SK-N-SH (cell line): Measurements from ENCODE around the gene KCNG3. TPM values are rescaled to one million over a fixed set of nuclear protein-coding genes. Genes with fewer than 3 reads are reported as not detected.

Source experiments
- CTCF ChIA-PET: fragments of 300-600, 350-600 bp; formaldehyde crosslinking; extraction: SDS; loops from one replicate; lab custom pipeline; 2021; lab: Yijun Ruan, JAX
- POLR2A ChIA-PET: fragments of 350-600 bp; sonication (Branson Sonifier 250); formaldehyde crosslinking; extraction: SDS; loops from one replicate; lab custom pipeline; 2020; ENCODE audit warnings: antibody characterized with exemption, inconsistent platforms; lab: Yijun Ruan, JAX
- DNase-seq: peaks from one replicate; pipeline ENCODE4 v3.0.0; 2012
- H2AFZ ChIP-seq: fragments of 200-600 bp; sonication (generic); 2 replicates; pipeline ENCODE4 v1.8.1; 2016; ENCODE audit warnings: antibody characterized with exemption, mild to moderate bottlenecking, low read depth
- H3F3A ChIP-seq: fragments of 200-600 bp; sonication (generic); replicated peaks from 2 replicates; pipeline ENCODE3; 2016; ENCODE audit warnings: antibody characterized with exemption, mild to moderate bottlenecking; ENCODE audit not compliant: insufficient read depth
- H3K27ac ChIP-seq, 2 experiments: fragments of 200-500 bp in 1 of 2; fragments of 200-600 bp in 1 of 2; sonication (Bioruptor generic) in 1 of 2; sonication (generic), shearing (Covaris generic) in 1 of 2; 2 replicates each; pipeline versions ENCODE4 v1.5.1 to v1.6.1; 2014 to 2016; ENCODE audit warnings: low read depth in 2 of 2, inconsistent platforms in 1 of 2, low read length in 1 of 2, mild to moderate bottlenecking in 1 of 2, mixed read lengths in 1 of 2
- H3K27me3 ChIP-seq: fragments of 200-600 bp; sonication (generic), shearing (Covaris generic); 2 replicates; pipeline ENCODE4 v1.6.1; 2016; ENCODE audit warnings: mixed run types; ENCODE audit not compliant: insufficient read depth
- H3K36me3 ChIP-seq, 2 experiments: fragments of 200-500 bp in 1 of 2; fragments of 200-600 bp in 1 of 2; sonication (Bioruptor generic) in 1 of 2; sonication (generic) in 1 of 2; replicated peaks in 1 of 2; 2 replicates each; pipeline versions ENCODE3 to v1.5.1; 2014 to 2016; ENCODE audit warnings: low read length in 1 of 2, mild to moderate bottlenecking in 1 of 2; ENCODE audit not compliant: insufficient read depth in 2 of 2, control insufficient read depth in 1 of 2
- H3K4me1 ChIP-seq, 2 experiments: fragments of 200-500 bp in 1 of 2; fragments of 200-600 bp in 1 of 2; sonication (Bioruptor generic) in 1 of 2; sonication (generic), shearing (Covaris generic) in 1 of 2; 2 replicates each; pipeline versions ENCODE4 v1.5.1 to v1.6.1; 2014 to 2016; ENCODE audit warnings: low read depth in 1 of 2, low read length in 1 of 2, mixed run types in 1 of 2; ENCODE audit not compliant: insufficient read depth in 2 of 2, control insufficient read depth in 1 of 2
- H3K4me2 ChIP-seq: fragments of 200-600 bp; sonication (generic), shearing (Covaris generic); 2 replicates; pipeline ENCODE4 v1.6.1; 2017; ENCODE audit warnings: mixed run types
- H3K4me3 ChIP-seq, 2 experiments: fragments of 200-500 bp in 1 of 2; fragments of 200-600 bp in 1 of 2; sonication (Bioruptor generic) in 1 of 2; sonication (generic), shearing (Covaris generic) in 1 of 2; 2 replicates each; pipeline versions ENCODE4 v1.5.1 to v1.8.1; 2014 to 2016; ENCODE audit warnings: low read depth in 2 of 2, inconsistent platforms in 1 of 2, low read length in 1 of 2, mild to moderate bottlenecking in 1 of 2, mixed read lengths in 1 of 2, moderate library complexity in 1 of 2
- H3K79me2 ChIP-seq: fragments of 200-600 bp; sonication (generic); 2 replicates; pipeline ENCODE4 v1.8.1; 2017; ENCODE audit warnings: mild to moderate bottlenecking; ENCODE audit not compliant: insufficient read depth
- H3K9ac ChIP-seq: fragments of 200-600 bp; sonication (generic); 2 replicates; pipeline ENCODE4 v1.6.1; 2017; ENCODE audit warnings: mixed run types
- H3K9me2 ChIP-seq: fragments of 200-600 bp; sonication (generic); 2 replicates; pipeline ENCODE4 v1.6.1; 2017; ENCODE audit warnings: mixed run types
- H3K9me3 ChIP-seq: fragments of 200-600 bp; sonication (generic); 2 replicates; pipeline ENCODE4 v1.6.1; 2017; ENCODE audit warnings: mixed run types, mild to moderate bottlenecking, moderate library complexity
- H4K20me1 ChIP-seq: fragments of 200-600 bp; sonication (generic); 2 replicates; pipeline ENCODE4 v1.6.1; 2017; ENCODE audit warnings: mild to moderate bottlenecking, mixed run types; ENCODE audit not compliant: insufficient read depth
- CHD2 ChIP-seq: fragments of 150-350 bp; IDR thresholded peaks from 2 replicates; pipeline ENCODE4 v1.6.1; 2018; ENCODE audit warnings: low read length; ENCODE audit not compliant: partially characterized antibody
- FOSL2 ChIP-seq: IDR thresholded peaks from 2 replicates; pipeline ENCODE4 v1.4.0; 2012; ENCODE audit warnings: low read depth, mild to moderate bottlenecking, moderate library complexity, borderline replicate concordance
- GABPA ChIP-seq: IDR thresholded peaks from 2 replicates; pipeline ENCODE4 v1.4.0; 2012; ENCODE audit warnings: low read depth, mild to moderate bottlenecking
- NFIC ChIP-seq: IDR thresholded peaks from 2 replicates; pipeline ENCODE4 v1.4.0; 2012; ENCODE audit warnings: borderline replicate concordance
- NRF1 ChIP-seq: IDR thresholded peaks from 2 replicates; pipeline ENCODE4 v1.6.1; 2012; ENCODE audit warnings: low read depth, mild to moderate bottlenecking, low read length
- REST ChIP-seq: IDR thresholded peaks from 2 replicates; pipeline ENCODE4 v1.6.1; 2012; ENCODE audit warnings: mild to moderate bottlenecking, low read depth, low read length, moderate library complexity
- TAF1 ChIP-seq: IDR thresholded peaks from 2 replicates; pipeline ENCODE4 v1.6.1; 2012; ENCODE audit warnings: low read depth, mild to moderate bottlenecking, low read length, moderate library complexity, borderline replicate concordance
- TEAD4 ChIP-seq: IDR thresholded peaks from 2 replicates; pipeline ENCODE4 v1.4.0; 2012; ENCODE audit warnings: mild to moderate bottlenecking, borderline replicate concordance; ENCODE audit not compliant: insufficient read depth
- WGBS: methylation state at CpG from one replicate; pipeline ENCODE4 v1.1.6; 2017; ENCODE audit warnings: low lambda C conversion rate; 5-methylcytosine and 5-hydroxymethylcytosine counted together
- polyA plus RNA-seq, 3 experiments: library from polyadenylated mRNA; depleted of rRNA; stranded (reverse); fragments of >200 nt; gene quantifications; 2 replicates each; pipeline ENCODE4 v1.2.3, GENCODE V29; 2012
- TF ChIP-seq, protein P1 (sequence below): IDR thresholded peaks from 2 replicates; pipeline ENCODE4; 2012

KCNG3 gene
- polyA plus RNA-seq, 1 of the 3 experiments (the other 2 are of a cell fraction): 0.03 TPM

DNA sequence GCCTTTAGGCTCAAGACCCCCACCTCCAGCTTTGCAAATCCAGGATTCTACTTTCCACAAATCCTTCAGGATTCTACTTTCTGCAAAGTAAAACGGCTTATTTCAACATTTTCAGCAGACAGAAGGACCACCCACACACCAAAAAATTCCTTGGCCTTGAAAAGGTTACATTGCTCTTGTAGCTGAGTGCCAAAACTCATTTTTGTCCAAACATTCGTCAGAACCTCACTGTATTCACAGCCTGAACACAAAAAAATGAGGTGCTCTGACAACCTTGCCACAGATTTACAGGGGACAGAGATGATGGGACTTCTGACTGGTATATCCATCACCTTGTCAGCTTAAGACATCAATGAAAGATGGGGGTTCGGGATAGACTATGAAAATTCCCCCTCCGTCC is 69.7 kb downstream of the KCNG3 start (continued):
- TF ChIP-seq TAF1 (no peak), FOSL2 (no peak), NRF1 (no peak), REST (no peak)
- TF ChIP-seq, protein P1, sequence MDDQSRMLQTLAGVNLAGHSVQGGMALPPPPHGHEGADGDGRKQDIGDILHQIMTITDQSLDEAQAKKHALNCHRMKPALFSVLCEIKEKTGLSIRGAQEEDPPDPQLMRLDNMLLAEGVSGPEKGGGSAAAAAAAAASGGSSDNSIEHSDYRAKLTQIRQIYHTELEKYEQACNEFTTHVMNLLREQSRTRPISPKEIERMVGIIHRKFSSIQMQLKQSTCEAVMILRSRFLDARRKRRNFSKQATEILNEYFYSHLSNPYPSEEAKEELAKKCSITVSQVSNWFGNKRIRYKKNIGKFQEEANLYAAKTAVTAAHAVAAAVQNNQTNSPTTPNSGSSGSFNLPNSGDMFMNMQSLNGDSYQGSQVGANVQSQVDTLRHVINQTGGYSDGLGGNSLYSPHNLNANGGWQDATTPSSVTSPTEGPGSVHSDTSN: no peak

- Histone ChIP-seq H4K20me1 (no peaks in the 10 kb centered on the region), H2AFZ (no peak overlapping the region), H3K27ac (peak overlapping the region in 1 of 2 experiments; percentile 90; a peak in 2 of 4 replicates), H3K9me2 (no peaks in the 10 kb centered on the region), H3K27me3 (no peaks in the 10 kb centered on the region), H3F3A (peaks cover 15% of the 10 kb centered on the region), H3K4me3 (no peak overlapping the region), H3K9me3 (no peaks in the 10 kb centered on the region), H3K4me2 (no peak overlapping the region), H3K9ac (no peak overlapping the region), H3K79me2 (no peaks in the 10 kb centered on the region), H3K4me1 (peaks cover 0 to 8% of the 10 kb centered on the region in 2 experiments; a peak in 1 of 4 replicates), H3K36me3 (no peaks in the 10 kb centered on the region)
- ChIA-PET CTCF (interaction anchor here (0.6 to 1.0 kb wide), 2 partner anchors 17 to 259 kb away, joined by 3 to 4 read pairs; no protein-coding TSS in a partner anchor), POLR2A (no interaction called here)
- no peak for DNase-seq
- 85% methylated on average over 3 of the region's 3 CpGs for WGBS
- TF ChIP-seq CHD2: no peak
- TF ChIP-seq GABPA: no peak
- no peak for TF ChIP-seq REST
- TF ChIP-seq NFIC: no peak
- no peak for TF ChIP-seq TEAD4
Measured at GRCh38 chr2:42421601-42422239, 72.1 kb downstream of the KCNG3 start.
